Left ventricle myocardium inferior (tissue), 1 donor: ENCODE measurements around the gene SETBP1. TPM values are rescaled to one million over a fixed set of nuclear protein-coding genes. Genes with fewer than 3 reads are reported as not detected.

Source experiments
- DNase-seq: peaks from one replicate; pipeline ENCODE4 v3.0.0-alpha.2; 2020
- H3K27ac ChIP-seq: fragments of 200-600 bp; replicated peaks from 2 replicates; pipeline ENCODE4 v1.8.0; 2021
- H3K27me3 ChIP-seq: fragments of 200-600 bp; 2 replicates; pipeline ENCODE4 v1.8.0; 2021; ENCODE audit warnings: low read depth
- H3K36me3 ChIP-seq: fragments of 200-600 bp; 2 replicates; pipeline ENCODE4 v1.8.0; 2021
- H3K4me1 ChIP-seq: fragments of 200-600 bp; 2 replicates; pipeline ENCODE4 v1.8.0; 2021
- H3K4me3 ChIP-seq: fragments of 200-600 bp; 2 replicates; pipeline ENCODE4 v1.8.0; 2021; ENCODE audit warnings: mild to moderate bottlenecking, moderate library complexity
- H3K9me3 ChIP-seq: fragments of 200-600 bp; replicated peaks from 2 replicates; pipeline ENCODE4 v1.8.0; 2021
- intact Hi-C: fragments of 100-400 bp; cut with micrococcal nuclease; formaldehyde crosslinking; loops from one replicate; pipeline ENCODE4 v1.11.0; 2022
- total RNA-seq: library from RNA; stranded (reverse); fragmentation: NEBNext Ultra II Directional; extraction: Animal tissue kit (Norgen Biotek cat#: 25700); gene quantifications from one replicate; pipeline ENCODE4 v1.2.1, GENCODE V29; 2021
- TF ChIP-seq, protein P1 (sequence below): fragments of 200-600 bp; IDR thresholded peaks from 2 replicates; pipeline ENCODE4 v1.8.0; 2021; ENCODE audit warnings: antibody characterized with exemption, mild to moderate bottlenecking, borderline replicate concordance
- donor health status: DM: no; HTN: yes; CAD: no; lungs with severe emphysema.

The SETBP1 gene
- total RNA-seq, 1 donor from 2014 or later = 10.3 TPM

DNA sequence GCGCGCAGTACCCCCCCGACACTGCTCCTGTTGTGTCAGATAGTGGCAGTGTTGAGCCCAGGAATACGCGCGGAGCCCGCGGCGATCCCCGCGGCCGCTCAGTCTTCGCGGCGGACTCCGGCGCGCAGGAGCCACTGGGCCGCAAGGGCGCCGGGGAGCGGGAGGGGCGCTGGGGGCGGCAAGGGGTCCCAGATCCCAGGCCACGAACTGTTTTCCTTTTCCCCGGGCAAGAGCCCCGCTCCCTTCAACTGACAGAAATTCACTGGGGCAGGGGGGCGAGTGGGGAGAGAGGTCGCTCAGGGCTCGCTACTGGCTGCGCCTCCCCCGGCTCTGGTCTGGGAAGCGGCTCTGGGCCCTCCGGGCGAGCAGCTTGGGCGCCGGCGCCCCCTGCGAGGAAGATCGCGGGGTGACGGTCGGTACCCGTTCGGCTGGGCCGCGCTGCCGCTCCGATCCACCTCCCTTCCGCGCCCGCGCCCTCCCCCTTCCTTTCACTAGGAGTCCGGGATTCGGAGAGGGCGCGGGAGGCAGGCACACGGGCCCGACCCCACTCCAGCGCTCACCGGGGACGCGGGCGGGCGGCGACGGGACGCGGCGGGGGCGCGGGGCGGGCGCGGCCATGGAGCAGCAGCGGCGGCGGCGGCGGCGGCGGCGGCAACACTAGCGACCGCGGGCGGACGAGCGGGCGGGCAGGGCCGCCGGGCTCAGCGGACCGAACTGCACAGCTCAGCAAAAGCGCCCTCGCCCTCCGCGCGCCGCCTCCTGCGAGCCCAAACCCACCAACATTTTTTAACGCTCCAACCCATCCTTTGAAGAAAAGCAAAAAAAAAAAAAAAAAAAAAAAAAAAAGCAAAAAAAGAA, 1.4 kb upstream of the SETBP1 start:
- Histone ChIP-seq H3K4me1 (peaks cover 41% of the 10 kb centered on the region), H3K27ac (peak overlapping the region; percentile 98), H3K4me3 (peak overlapping the region; percentile 91), H3K36me3 (no peaks in the 10 kb centered on the region), H3K9me3 (no peaks in the 10 kb centered on the region), H3K27me3 (no peaks in the 10 kb centered on the region)
- TF ChIP-seq, protein P1, sequence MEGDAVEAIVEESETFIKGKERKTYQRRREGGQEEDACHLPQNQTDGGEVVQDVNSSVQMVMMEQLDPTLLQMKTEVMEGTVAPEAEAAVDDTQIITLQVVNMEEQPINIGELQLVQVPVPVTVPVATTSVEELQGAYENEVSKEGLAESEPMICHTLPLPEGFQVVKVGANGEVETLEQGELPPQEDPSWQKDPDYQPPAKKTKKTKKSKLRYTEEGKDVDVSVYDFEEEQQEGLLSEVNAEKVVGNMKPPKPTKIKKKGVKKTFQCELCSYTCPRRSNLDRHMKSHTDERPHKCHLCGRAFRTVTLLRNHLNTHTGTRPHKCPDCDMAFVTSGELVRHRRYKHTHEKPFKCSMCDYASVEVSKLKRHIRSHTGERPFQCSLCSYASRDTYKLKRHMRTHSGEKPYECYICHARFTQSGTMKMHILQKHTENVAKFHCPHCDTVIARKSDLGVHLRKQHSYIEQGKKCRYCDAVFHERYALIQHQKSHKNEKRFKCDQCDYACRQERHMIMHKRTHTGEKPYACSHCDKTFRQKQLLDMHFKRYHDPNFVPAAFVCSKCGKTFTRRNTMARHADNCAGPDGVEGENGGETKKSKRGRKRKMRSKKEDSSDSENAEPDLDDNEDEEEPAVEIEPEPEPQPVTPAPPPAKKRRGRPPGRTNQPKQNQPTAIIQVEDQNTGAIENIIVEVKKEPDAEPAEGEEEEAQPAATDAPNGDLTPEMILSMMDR = peak; percentile 72
- peak; percentile 87 for DNase-seq
- intact Hi-C loops = loop anchor here (5.0 to 10.0 kb wide), 2 partner anchors 218 to 276 kb away; no protein-coding TSS in a partner anchor

DNA sequence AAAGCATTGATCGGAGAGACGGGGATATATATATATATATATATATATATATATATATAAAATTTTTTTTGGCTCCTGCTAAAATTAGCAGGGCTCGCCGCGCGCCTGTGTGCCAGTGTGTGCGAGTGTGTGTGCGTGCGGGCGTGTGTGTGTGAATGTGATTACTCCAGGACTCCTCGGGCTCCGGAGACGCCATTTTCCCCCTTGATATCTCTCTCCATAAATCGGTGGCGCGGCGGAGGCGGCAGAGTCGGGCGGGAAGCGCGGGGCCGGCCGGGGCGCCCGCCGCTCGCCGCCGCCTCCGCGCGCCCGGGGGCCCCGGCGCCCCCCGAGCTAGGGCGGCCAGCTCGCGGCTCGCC, 795 bp upstream of the SETBP1 start:
- intact Hi-C loops = loop anchor here (5.0 to 10.0 kb wide), 2 partner anchors 217 to 275 kb away; no protein-coding TSS in a partner anchor
- H3K4me3 ChIP-seq = peak overlapping the region; percentile 91
- peaks cover 41% of the 10 kb centered on the region for H3K4me1 ChIP-seq
- peak; percentile 64 for DNase-seq
- no peaks in the 10 kb centered on the region for H3K27me3 ChIP-seq
- TF ChIP-seq, protein P1 = no peak
- peak overlapping the region; percentile 98 for H3K27ac ChIP-seq
- H3K36me3 ChIP-seq = no peaks in the 10 kb centered on the region
- H3K9me3 ChIP-seq = no peaks in the 10 kb centered on the region

DNA sequence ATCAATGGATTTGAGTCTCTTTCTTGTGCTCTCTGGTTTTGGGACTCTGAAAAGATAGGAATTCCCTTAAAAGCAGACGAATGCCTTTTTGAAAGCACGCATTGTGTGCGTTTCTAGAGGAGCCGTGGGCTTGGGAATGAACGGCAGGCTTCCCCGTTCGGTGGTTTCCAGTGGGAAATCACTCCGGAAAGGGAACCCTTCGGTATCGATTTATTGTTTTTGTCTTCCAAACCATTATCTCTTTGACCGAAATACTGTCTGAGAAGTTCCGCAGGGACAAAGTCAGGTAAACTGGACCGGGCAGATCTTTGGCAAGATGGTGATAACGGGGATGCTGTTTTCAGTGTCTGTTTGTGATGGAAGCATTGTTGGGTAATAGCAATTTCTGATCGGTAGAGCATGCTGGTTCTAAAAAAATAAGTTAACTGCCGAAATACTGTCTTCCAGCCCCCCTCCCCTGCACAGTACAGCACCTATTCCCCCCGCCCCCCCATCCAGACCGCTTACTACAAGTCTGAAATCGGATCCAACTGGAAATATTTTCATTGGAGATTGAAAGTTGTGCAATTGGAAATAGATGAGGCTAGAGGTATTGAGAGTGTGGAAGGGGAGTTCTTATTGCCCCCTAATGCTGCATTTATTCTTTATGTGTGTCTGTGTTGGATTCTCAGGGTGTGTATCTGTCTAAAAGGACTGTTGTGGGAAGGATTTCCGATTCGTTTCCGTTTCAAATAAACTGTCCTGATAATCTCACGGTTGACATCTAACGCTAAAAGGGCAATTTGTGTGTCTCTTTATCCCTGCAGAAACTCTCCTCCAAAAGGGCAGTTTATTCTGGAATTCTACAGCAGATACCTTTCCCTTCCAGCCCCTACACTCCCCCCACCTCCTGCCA, 635 bp downstream of the SETBP1 start:
- Histone ChIP-seq H3K9me3 (no peaks in the 10 kb centered on the region), H3K27me3 (no peaks in the 10 kb centered on the region), H3K27ac (peak overlapping the region; percentile 98), H3K36me3 (no peaks in the 10 kb centered on the region), H3K4me1 (peaks cover 41% of the 10 kb centered on the region), H3K4me3 (peak overlapping the region; percentile 91)
- TF ChIP-seq, protein P1 = no peak
- no peak for DNase-seq
- intact Hi-C loops = no loop called here

DNA sequence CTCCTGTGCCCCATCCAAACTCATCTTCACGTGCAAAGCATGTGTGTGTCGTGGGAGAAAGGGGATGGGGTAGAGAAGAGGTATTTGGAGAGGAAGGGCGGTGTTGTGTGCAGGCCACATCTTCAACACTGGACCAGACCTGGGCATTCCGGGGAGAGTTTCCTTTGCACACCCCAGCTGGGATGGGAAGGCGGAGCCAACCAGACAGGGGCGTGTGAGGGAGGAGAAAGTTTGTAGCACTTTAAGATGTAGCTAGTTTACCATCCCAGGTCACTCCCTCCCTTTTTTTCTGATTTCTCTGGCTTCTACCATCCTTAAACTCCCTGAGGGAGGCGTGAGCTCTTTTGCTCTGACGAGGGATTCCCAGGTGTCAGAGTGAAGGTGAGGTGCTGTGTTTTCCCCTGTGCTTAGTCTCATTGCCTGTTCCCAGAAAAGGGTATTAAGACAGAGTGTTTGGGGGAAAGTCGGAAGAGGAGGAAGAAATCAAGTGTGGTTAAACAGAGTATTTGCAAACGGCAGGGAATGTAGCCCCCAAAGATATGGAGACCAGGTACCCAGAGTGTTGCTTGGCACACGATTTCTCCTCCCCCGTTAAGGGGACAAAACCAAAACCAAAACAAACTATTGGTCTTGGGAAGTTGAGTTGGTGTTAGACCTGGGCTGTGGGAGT, 1.6 kb downstream of the SETBP1 start:
- peaks cover 41% of the 10 kb centered on the region for H3K4me1 ChIP-seq

More for the DNA sequence above, 1.6 kb downstream of the SETBP1 start:
- peak overlapping the region; percentile 98 for H3K27ac ChIP-seq
- H3K4me3 ChIP-seq = peak overlapping the region; percentile 91
- H3K9me3 ChIP-seq = no peaks in the 10 kb centered on the region
- peak; percentile 24 for DNase-seq
- TF ChIP-seq, protein P1 = no peak
- intact Hi-C loops = no loop called here
- no peaks in the 10 kb centered on the region for H3K36me3 ChIP-seq
- no peaks in the 10 kb centered on the region for H3K27me3 ChIP-seq
